Hematopoietic multipotent progenitor cell treated with erythropoietin and hydrocortisone succinate and interleukin-3 and kit ligand, for 15 days (in vitro differentiated cells): Measurements from ENCODE around the gene FAM149B1.
"Not testable (repeated sequence)": the region's sequence is repeated elsewhere in the genome, so short reads cannot be mapped to it uniquely, and the experiment has no call there.

ENCODE experiments used
- DNase-seq: peaks from one replicate; pipeline ENCODE4 v3.0.0-alpha.2; 2015; ENCODE audit warnings: low spot score

Gene FAM149B1

DNA sequence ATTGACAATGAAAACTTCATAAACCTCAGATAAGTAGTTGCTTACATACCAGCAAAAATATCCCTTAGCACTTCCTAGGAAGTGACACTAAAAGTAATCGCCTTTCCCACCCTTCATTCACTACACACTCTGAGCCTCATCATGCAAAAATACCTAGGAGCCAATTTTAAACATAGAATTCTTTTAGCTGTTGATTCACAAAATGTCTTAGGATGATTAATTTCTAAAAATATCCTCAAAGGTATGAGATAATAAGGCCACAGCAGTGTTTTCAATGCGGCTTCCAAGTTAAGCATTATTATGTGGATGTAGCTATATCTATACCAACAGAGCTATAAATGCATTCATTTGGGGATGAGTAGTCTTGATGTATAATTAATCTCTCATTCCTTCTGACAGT lies 66.0 kb downstream of the FAM149B1 start:
- no peak for DNase-seq

GRCh38 chr10:73234695-73235094 lies 66.8 kb downstream of the FAM149B1 start:
- no peak for DNase-seq

- DNase-seq, result no peak
Observed at GRCh38 chr10:73238990-73239566, 71.2 kb downstream of the FAM149B1 start.

GRCh38 chr10:73239908-73240307 lies 72.0 kb downstream of the FAM149B1 start:
- no peak for DNase-seq

DNA sequence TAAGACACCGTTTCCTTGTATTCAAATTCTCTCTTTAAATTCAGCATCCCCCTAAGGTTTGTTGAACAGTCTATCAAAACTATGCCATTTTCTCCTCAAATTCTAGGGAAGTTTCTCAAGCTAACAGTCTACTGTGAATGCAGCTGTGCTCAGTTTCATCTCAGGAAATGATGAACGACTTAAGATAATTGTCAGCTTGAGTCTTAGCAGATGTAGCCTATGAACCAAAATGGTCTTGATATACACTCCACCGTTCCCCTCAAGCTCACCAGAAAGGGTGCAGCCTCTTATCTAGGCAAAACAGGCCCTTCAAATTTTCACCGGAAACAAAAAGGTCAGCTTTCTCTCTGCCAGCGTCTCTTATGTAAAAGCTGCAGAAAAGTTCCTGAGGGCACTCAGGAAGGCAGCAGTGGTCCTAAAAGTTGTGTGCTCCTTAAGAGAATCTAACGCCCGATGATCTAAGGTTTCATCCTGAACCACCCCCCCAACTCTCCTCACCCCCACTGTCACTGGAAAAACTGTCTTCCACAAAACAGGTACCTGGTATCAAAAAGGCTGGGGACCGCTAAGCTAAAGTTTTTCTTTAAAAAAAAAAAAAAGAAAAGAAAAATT lies 77.1 kb downstream of the FAM149B1 start:
- peak; percentile 90 for DNase-seq

- DNase-seq, result no peak
Observed at GRCh38 chr10:73246322-73246645, 78.4 kb downstream of the FAM149B1 start.

- peak; percentile 96 for DNase-seq
Observed at GRCh38 chr10:73246646-73247508, 79.0 kb downstream of the FAM149B1 start, which contains the start of gene DNAJC9. Gene DNAJC9 (minus strand): TSS chr10:73247255. CDS start chr10:73247189, 66 bp downstream.

DNA sequence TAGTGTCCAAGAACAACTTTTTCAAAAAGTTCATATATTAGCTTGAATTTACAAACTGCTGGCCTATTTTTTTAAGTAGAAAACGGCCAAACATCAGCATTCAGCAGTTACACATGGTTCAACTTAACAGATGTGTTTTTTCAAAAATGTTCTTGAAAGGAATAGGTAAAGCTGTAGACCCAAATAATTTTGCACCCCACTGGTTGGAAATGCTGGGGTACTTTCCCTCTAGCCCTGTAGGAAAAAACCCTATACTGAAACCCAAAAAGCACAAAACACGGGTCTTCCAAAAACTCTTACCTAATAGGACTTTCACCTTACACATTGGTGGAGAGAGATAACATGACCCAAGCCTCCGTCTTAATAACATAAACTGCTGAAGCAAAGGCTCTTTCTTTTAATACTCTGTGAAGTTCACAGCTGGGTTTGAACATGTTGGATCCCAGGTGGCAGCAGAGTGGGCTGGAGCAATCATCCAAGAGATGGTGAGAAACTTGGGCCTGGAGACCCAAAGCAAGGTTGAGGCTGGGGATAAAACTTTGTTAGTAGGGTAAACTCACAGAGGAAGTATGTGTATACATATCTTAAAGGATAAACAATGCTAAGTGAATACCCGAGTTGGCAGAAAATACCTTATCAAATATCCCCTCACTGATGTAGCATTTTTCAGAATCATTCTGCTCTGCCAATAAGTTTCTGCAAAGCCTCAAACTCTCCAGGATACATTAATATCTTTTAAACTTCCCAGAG lies 79.8 kb downstream of the FAM149B1 start:
- no peak for DNase-seq

GRCh38 chr10:73248259-73248724 lies 80.4 kb downstream of the FAM149B1 start:
- no peak for DNase-seq

DNA sequence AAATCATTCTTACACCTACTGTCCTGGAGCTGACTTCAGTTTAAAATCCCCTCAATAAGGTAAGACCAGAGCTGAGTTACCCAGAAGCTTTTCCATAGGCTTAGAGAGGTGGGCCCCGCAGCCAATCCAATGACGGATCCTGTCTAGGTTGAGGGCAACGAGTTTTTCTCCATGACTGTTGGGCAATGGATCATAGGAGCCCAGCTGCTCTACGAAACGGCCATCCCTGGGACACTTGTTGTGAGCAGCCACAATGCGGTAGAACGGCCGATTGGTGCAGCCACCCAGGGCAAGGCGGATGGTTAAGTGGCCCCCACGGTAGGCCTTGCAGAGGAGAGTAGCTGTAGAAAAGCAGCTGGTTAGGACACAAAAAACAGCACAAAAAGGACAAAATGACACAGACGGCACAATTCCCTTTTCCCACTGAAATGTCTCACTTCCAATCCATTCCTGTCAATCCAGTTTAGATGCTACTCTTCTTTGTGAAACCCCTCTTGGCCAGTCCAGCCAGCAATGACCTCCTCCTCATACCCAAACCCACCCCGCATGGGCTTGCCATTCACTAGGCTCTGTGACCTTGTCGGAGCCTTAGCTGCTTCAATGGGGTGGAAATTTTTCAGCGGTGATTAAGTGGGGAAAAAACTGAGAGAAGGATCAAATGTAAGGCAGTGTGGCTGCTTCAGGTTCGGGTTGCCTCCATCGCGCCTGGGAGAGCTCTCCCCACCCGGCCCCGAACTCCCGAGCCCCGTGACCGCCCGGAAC lies 83.9 kb downstream of the FAM149B1 start:
- no peak for DNase-seq

GRCh38 chr10:73252445-73253224 lies 84.7 kb downstream of the FAM149B1 start, which contains the start of gene MRPS16:
Gene MRPS16 (minus strand): TSS chr10:73252644. CDS start chr10:73252482, 162 bp downstream.
- DNase-seq, result peak; percentile 96

GRCh38 chr10:73253225-73253555 lies 85.3 kb downstream of the FAM149B1 start:
- peak; percentile 33 for DNase-seq

GRCh38 chr10:73258612-73259011 lies 90.7 kb downstream of the FAM149B1 start:
- not testable (repeated sequence) for DNase-seq

GRCh38 chr10:73261362-73261995 lies 93.6 kb downstream of the FAM149B1 start:
- no peak for DNase-seq

DNA sequence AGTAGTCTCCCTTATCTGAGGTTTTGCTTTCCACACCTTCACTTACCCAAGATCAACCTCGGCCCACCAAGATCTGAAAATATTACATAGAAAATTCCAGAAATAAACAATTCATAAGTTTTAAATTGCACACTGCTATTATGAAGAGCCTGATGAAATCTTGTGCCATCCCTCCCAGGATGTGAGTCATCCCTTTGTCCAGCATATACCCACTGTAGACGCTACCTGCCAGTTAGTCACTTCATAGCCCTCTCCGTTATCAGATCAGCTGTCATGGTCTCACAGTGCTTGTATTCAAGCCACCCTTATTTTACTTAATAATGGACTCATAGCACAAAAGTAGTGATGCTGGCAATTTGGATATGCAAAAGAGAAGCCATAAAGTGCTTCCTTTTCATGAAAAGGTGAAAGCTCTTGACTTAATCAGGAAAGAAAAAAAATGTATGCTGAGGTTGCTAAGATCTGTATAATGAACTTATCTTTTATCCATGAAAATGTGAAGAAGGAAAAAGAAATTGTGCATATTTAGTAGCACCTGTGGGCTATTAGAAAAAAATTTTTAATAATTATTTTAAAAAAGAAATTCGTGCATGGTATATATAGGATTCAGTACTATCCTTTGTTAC lies 94.3 kb downstream of the FAM149B1 start:
- DNase-seq, result no peak

DNA sequence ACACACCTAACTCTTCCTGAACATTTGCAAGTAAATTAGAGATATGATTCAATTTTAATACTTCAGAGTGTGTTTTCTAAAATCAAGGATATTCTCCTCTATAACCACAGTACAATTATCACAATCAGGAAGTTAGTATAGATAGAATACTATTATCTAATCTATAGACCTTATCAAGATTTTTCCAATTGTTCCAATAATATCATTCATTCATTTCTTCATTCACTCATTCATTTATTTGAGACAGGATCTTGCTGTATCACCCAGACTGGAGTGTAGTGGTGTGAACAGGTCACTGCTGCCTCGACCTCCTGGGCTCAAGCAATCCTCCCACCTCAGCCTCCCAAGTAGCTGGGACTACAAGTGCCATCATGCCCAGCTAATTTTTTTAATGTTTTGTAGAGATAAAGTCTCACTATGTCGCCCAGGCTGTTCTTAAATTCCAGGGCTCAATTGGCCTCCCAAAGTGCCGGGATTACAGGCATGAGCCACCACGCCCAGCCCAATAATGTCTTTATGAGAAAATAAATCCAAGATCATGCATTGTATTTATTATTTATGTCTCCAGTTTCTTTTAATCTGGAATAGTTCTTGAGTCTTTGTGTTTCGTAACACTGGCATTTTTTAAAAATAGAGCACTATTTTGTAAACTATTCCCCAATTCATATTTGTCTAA lies 95.1 kb downstream of the FAM149B1 start:
- DNase-seq, result no peak

- DNase-seq, result peak; percentile 43
Observed at GRCh38 chr10:73263693-73264347, 95.9 kb downstream of the FAM149B1 start.

- DNase-seq, result no peak
Observed at GRCh38 chr10:73264423-73264822, 96.5 kb downstream of the FAM149B1 start.

DNA sequence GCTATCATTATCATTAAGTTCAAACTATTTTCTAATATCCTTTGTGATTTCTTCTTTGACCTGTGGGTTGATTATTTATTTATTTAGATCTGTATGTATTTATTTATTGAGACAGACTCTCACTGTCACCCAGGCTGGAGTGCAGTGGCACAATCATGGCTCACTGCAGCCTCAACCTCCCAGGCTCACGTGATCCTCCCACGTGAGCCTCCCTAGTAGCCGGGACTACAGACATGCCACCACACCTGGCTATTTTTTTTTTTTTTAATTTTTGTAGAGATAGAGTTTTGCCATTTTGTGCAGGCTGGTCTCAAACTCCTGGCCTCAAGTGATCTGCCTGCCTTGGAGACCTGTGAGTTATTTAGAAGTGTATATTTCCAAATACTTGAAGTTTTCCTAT lies 113.2 kb downstream of the FAM149B1 start:
- no peak for DNase-seq
